ENCODE measurements around the gene OBP2A.
"Not testable (repeated sequence)": the region's sequence is repeated elsewhere in the genome, so short reads cannot be mapped to it uniquely, and the experiment has no call there.

The OBP2A gene

DNA sequence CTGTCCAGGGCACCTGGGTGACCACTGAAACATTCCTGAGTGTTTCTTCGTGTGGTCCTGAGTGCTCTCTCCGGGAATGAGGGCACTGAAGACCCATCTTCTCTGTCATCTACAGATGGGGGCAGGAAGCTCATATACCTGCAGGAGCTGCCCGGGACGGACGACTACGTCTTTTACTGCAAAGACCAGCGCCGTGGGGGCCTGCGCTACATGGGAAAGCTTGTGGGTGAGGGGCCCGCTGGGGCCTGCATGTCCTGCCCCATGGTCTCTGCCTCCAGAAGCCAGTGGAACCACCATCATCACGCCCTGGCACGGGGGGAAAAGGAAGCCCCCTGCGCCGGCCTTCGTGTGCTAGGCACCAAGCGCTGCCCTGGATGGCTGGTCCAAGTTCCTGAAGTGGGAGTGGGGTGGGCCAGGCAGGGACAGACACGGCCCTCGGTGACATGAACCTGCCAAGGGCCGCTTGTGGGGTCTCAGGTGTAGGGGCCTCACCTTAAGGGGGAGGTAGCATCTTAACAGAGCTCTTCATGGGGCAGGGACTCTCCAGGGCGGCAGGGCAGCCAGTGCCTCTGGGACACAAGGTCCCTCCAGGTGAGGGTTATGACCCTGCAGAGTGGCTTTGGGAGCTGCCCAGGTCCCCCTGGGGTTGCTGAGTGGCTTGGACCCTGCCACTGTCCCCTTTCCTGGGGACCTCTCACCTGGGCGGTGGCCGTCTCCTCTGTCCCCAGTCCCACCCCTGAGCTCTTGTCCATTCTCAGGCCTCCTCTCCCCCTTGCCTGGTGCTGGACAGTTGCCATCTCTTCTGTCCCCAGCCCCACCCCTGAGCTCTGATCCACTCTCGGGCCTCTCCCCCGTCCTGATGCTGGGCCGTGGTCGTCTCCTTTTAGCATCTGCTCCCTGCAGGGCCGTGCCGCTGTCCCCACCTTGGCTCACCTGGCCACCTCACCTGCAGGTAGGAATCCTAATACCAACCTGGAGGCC lies 2.1 kb downstream of the OBP2A start:
- Histone ChIP-seq H3K4me1 (ENCODE audit: insufficient read depth, low read length, severe bottlenecking) (no peaks in the 10 kb centered on the region), H3K9me3 (ENCODE audit: low read length) (no peaks in the 10 kb centered on the region), H3K79me2 (ENCODE audit: insufficient read depth, low read length) (no peaks in the 10 kb centered on the region), H3K27ac (ENCODE audit: low read depth, low read length, poor library complexity, severe bottlenecking) (no peak overlapping the region), H3K27me3 (ENCODE audit: insufficient read depth, low read length) (no peaks in the 10 kb centered on the region), H2AFZ (ENCODE audit: low read length) (no peak overlapping the region), H4K20me1 (ENCODE audit: insufficient read depth, low read length) (no peaks in the 10 kb centered on the region), H3K4me3 (ENCODE audit: low read depth, low read length, poor library complexity, severe bottlenecking) (no peak overlapping the region), H3K9ac (ENCODE audit: low read length) (no peak overlapping the region), H3K4me2 (ENCODE audit: low read length) (no peak overlapping the region), H3F3A (ENCODE audit: insufficient read depth, low read length) (no peaks in the 10 kb centered on the region), H3K36me3 (ENCODE audit: insufficient read depth, low read length) (no peaks in the 10 kb centered on the region), H3K9me2 (ENCODE audit: low read depth, low read length) (no peaks in the 10 kb centered on the region)
- TF ChIP-seq, protein P1, sequence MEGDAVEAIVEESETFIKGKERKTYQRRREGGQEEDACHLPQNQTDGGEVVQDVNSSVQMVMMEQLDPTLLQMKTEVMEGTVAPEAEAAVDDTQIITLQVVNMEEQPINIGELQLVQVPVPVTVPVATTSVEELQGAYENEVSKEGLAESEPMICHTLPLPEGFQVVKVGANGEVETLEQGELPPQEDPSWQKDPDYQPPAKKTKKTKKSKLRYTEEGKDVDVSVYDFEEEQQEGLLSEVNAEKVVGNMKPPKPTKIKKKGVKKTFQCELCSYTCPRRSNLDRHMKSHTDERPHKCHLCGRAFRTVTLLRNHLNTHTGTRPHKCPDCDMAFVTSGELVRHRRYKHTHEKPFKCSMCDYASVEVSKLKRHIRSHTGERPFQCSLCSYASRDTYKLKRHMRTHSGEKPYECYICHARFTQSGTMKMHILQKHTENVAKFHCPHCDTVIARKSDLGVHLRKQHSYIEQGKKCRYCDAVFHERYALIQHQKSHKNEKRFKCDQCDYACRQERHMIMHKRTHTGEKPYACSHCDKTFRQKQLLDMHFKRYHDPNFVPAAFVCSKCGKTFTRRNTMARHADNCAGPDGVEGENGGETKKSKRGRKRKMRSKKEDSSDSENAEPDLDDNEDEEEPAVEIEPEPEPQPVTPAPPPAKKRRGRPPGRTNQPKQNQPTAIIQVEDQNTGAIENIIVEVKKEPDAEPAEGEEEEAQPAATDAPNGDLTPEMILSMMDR (IDR thresholded peaks at IDR 0.05; ENCODE audit: low read length) = no peak
- TF ChIP-seq EZH2 (IDR thresholded peaks at IDR 0.05; ENCODE audit: borderline replicate concordance, low read length) = no peak

DNA sequence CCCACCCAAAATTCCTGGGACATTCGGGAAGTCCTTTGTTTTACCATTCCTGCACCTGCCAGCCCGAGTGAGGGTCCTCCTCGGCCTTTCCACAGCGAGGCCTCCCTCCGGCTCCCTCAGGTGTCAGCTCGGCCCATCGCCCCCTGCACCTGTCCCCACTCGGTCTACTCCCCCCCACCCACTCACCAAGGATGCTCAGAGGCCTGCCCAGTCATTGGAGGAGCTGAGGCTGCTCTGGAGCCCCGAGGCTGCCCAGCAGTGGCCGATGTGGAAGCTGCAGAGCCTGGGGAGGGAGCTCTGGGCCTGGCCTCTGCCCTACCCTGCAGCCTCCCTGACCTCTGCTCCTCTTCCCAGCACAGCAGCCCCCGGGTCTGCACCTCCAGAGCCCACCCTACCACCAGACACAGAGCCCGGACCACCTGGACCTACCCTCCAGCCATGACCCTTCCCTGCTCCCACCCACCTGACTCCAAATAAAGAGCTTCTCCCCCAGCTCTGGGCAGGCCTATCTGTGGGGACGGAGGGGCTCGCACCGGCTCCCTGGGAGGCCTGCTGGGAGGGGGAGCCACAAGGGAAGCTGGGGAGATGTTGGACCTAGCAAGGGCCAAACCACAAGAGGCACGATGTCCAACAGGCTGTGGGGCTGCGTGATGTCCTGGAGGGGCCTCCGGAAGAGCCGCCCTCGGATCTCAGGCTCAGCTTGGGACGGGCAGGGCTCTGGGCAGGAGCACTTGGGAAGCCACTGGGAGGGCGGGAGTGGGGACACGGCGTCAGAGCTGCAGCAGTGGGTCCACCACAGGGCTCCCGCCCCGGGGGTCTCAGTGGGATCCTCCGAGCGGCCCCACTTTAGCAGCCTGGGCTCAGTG lies 3.8 kb downstream of the OBP2A start:
- not testable (repeated sequence) for H3K36me3 ChIP-seq (ENCODE audit: insufficient read depth, low read length); H3K4me1 ChIP-seq (ENCODE audit: insufficient read depth, low read length, severe bottlenecking); H3K79me2 ChIP-seq (ENCODE audit: insufficient read depth, low read length); H3K27me3 ChIP-seq (ENCODE audit: insufficient read depth, low read length); H4K20me1 ChIP-seq (ENCODE audit: insufficient read depth, low read length); H3K27ac ChIP-seq (ENCODE audit: low read depth, low read length, poor library complexity, severe bottlenecking); H3K4me3 ChIP-seq (ENCODE audit: low read depth, low read length, poor library complexity, severe bottlenecking); H3F3A ChIP-seq (ENCODE audit: insufficient read depth, low read length); H3K9ac ChIP-seq (ENCODE audit: low read length); H3K9me2 ChIP-seq (ENCODE audit: low read depth, low read length); H2AFZ ChIP-seq (ENCODE audit: low read length); H3K9me3 ChIP-seq (ENCODE audit: low read length); H3K4me2 ChIP-seq (ENCODE audit: low read length)

DNA sequence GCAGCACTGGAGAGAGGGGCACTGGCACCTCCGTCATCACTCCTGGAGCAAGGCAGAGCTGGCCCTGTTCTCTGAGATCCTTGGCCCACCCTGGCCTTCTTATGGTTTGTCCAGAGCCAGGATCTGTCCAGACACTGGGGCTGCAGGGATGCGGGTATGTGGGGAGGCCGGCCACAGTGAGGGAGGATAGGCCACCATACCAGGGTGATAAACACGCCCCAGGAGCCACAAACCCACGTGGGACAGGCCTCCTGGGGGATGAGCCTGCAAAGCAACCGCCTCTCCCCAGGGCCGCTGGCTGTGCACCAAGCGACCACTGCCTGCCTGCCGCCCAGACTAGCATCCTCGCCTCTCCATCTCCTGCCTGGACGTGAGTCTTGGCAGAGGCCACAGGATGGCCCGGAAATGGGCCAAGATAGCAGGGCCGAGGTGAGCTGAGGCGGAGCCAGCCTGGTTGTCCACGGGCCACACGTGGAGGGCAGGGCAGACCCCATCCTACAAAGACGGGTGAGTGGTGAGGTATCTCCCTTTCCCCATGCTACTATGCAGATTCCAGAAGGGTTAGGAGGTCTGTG lies 4.5 kb downstream of the OBP2A start:
- H3K27ac ChIP-seq (ENCODE audit: low read depth, low read length, poor library complexity, severe bottlenecking) = no peak overlapping the region
- H3K9ac ChIP-seq (ENCODE audit: low read length) = no peak overlapping the region
- no peak overlapping the region for H3K4me3 ChIP-seq (ENCODE audit: low read depth, low read length, poor library complexity, severe bottlenecking)
- H2AFZ ChIP-seq (ENCODE audit: low read length) = no peak overlapping the region
- H3F3A ChIP-seq (ENCODE audit: insufficient read depth, low read length) = no peaks in the 10 kb centered on the region
- no peaks in the 10 kb centered on the region for H3K36me3 ChIP-seq (ENCODE audit: insufficient read depth, low read length)
- TF ChIP-seq, protein P1 (IDR thresholded peaks at IDR 0.05; ENCODE audit: low read length) = no peak
- TF ChIP-seq EZH2 (IDR thresholded peaks at IDR 0.05; ENCODE audit: borderline replicate concordance, low read length) = no peak
- no peaks in the 10 kb centered on the region for H3K9me3 ChIP-seq (ENCODE audit: low read length)
- H4K20me1 ChIP-seq (ENCODE audit: insufficient read depth, low read length) = no peaks in the 10 kb centered on the region
- H3K4me2 ChIP-seq (ENCODE audit: low read length) = no peak overlapping the region
- H3K79me2 ChIP-seq (ENCODE audit: insufficient read depth, low read length) = no peaks in the 10 kb centered on the region
- no peaks in the 10 kb centered on the region for H3K4me1 ChIP-seq (ENCODE audit: insufficient read depth, low read length, severe bottlenecking)
- no peaks in the 10 kb centered on the region for H3K27me3 ChIP-seq (ENCODE audit: insufficient read depth, low read length)
- no peaks in the 10 kb centered on the region for H3K9me2 ChIP-seq (ENCODE audit: low read depth, low read length)

All from OCI-LY1 (cell line).